ENCODE data around the gene GPR61. TPM values are rescaled to one million over a fixed set of nuclear protein-coding genes. Genes with fewer than 3 reads are reported as not detected.

GPR61 gene
- total RNA-seq, 2 experiments from 2014 or later: 0.31 TPM; not detected in 1

DNA sequence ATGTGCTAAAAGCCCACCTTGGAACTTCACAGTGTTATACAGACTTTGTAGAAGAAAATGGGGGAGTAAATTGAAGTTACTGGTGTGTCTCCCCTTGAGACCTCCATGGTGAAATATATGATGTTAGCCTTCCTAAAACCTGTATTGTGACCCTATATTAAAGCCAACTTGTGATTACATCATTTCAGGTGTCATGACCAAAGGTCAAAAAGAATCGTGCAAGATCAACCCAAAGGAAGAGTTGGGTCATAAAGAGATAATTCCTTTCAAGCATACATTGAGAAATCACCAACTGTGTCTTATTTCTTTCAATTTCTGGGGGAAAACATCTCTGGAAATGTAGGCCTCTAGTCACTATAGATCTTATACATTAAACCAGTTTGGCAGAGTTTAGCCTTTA is 45.1 kb downstream of the GPR61 start:
- no peaks in the 10 kb centered on the region for H3K4me1 Mint-ChIP-seq (ENCODE audit: low read depth)
- peaks cover 23% of the 10 kb centered on the region for H3K36me3 Mint-ChIP-seq (ENCODE audit: low read depth)

DNA sequence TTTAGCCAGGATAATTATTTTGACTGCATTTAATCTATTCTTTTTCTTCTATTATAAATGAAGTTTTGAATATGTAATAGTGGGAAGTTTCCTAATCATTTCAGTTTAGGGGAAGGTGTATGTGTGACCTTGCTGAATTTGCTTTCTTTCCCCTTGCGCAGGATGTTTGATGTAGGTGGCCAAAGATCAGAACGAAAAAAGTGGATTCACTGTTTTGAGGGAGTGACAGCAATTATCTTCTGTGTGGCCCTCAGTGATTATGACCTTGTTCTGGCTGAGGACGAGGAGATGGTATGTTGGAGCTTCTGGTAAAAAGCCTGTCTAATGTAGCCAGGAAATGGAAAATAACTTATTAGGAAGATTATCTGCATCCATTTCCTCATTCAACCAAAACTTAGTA is 46.4 kb downstream of the GPR61 start:
- no peak for DNase-seq
- Mint-ChIP-seq H3K27ac (no peak overlapping the region), H3K9me3 (no peaks in the 10 kb centered on the region), H3K27me3 (ENCODE audit: low read depth) (no peaks in the 10 kb centered on the region), H3K4me3 (no peak overlapping the region), H3K4me1 (ENCODE audit: low read depth) (no peaks in the 10 kb centered on the region), H3K36me3 (ENCODE audit: low read depth) (peaks cover 20% of the 10 kb centered on the region)
- CTCF ChIA-PET: interaction anchor here (0.6 kb wide), 1 partner anchor 187 kb away, joined by 3 read pairs; no protein-coding TSS in a partner anchor
- intact Hi-C loops (cut with micrococcal nuclease): no loop called here

More for the DNA sequence above, 45.1 kb downstream of the GPR61 start:
- no peak overlapping the region for H3K27ac Mint-ChIP-seq
- no peaks in the 10 kb centered on the region for H3K27me3 Mint-ChIP-seq (ENCODE audit: low read depth)
- CTCF ChIA-PET: no interaction called here
- H3K9me3 Mint-ChIP-seq: no peaks in the 10 kb centered on the region
- intact Hi-C loops (cut with micrococcal nuclease): no loop called here
- no peak overlapping the region for H3K4me3 Mint-ChIP-seq
- DNase-seq: no peak

DNA sequence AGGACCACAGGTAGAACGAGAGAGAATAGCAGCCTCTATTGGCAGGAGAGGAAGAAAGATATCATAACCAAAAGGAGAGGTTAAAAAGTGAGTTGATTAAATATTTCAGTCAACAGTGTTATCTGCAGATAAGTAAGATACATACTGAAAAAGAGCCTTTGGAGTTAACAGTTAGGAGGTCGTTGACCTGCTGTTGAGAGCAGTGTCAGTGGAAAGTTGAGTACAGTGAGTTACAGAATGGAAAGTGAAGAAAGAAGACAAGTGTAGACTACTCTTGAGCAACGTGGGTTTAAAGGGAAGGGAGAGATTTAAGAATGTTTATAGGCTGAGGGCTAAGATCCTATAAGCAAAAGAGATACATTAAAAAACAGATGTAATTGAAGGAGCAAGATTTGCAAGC is 49.5 kb downstream of the GPR61 start:
- CTCF ChIA-PET: no interaction called here
- Mint-ChIP-seq H3K36me3 (ENCODE audit: low read depth) (peaks cover 22% of the 10 kb centered on the region), H3K27ac (no peak overlapping the region), H3K4me3 (no peak overlapping the region), H3K27me3 (ENCODE audit: low read depth) (no peaks in the 10 kb centered on the region), H3K4me1 (ENCODE audit: low read depth) (no peaks in the 10 kb centered on the region), H3K9me3 (no peaks in the 10 kb centered on the region)
- intact Hi-C loops (cut with micrococcal nuclease): no loop called here
- DNase-seq: no peak

DNA sequence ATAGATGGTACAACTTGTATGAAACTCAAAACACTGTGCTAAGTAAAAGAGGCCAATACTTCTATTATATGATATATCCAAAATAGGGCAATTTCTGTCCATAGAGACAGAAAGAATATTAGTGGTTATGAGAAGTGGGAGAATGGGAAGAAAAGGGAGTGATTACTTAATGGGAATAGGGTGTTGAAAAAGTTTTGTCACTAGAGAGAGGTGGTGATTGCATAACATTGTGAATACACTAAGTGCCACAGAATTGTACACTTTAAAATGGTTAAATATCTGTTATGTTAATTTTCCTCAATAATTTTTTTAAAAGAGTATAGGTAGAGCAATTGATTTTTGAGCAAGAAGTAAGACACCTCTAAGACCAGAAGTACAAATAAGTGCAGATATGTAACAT is 50.0 kb downstream of the GPR61 start:
- CTCF ChIA-PET: no interaction called here
- DNase-seq: no peak
- Mint-ChIP-seq H3K4me3 (no peak overlapping the region), H3K36me3 (ENCODE audit: low read depth) (peaks cover 24% of the 10 kb centered on the region), H3K27me3 (ENCODE audit: low read depth) (no peaks in the 10 kb centered on the region), H3K4me1 (ENCODE audit: low read depth) (no peaks in the 10 kb centered on the region), H3K27ac (no peak overlapping the region), H3K9me3 (no peaks in the 10 kb centered on the region)
- intact Hi-C loops (cut with micrococcal nuclease): no loop called here

DNA sequence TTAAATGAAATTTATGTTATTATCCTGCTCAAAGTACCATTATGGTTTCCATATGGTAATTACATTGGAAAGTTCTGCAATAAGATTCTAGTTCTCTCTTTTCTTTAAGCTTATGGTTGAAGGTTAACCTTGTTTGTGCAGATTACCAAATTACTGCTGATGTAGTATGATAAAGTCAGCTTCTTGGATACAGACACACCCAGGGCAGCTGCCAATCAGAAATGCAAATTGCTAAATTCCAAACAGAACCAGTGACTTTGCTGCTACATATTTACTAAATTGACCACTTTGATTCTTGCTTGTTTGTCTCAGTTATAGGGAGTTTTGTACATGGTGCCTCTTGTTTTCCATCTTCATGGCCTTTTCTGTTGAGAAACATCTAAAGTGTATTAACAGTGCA is 53.2 kb downstream of the GPR61 start:
- Mint-ChIP-seq H3K9me3 (no peaks in the 10 kb centered on the region), H3K27me3 (ENCODE audit: low read depth) (no peaks in the 10 kb centered on the region), H3K36me3 (ENCODE audit: low read depth) (peaks cover 21% of the 10 kb centered on the region), H3K4me3 (no peak overlapping the region), H3K27ac (no peak overlapping the region), H3K4me1 (ENCODE audit: low read depth) (peaks cover 2% of the 10 kb centered on the region)
- DNase-seq: no peak
- intact Hi-C loops (cut with micrococcal nuclease): no loop called here
- CTCF ChIA-PET: no interaction called here

DNA sequence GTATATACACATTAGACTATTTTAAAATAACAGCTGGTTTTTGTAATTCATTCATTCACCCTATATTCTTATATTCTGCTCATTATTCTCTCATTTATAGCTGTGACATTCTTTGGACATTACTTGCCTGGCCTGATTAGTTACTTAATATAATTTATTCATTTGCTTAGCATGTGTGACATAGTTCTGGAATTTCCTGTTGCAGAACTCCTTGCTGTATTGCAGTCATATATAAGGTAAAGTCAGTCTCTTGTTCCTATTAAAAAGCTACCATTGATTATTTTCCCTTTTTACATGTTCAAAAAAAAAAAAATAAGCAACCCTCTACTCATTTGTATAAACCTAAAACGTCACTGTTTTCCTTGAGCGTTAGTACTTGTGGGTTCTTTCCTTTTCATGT is 55.9 kb downstream of the GPR61 start:
- no peak overlapping the region for H3K4me3 Mint-ChIP-seq
- CTCF ChIA-PET: interaction anchor here (0.5 to 1.2 kb wide), 3 partner anchors 34 to 319 kb away, joined by 3 to 4 read pairs (median 3); no protein-coding TSS in a partner anchor
- H3K36me3 Mint-ChIP-seq (ENCODE audit: low read depth): peaks cover 16% of the 10 kb centered on the region
- no peak overlapping the region for H3K27ac Mint-ChIP-seq
- no peak for DNase-seq
- no peaks in the 10 kb centered on the region for H3K27me3 Mint-ChIP-seq (ENCODE audit: low read depth)
- intact Hi-C loops (cut with micrococcal nuclease): loop anchor here (1.0 kb wide), 1 partner anchor 24 kb away; the partner anchor contains the start of genes AMPD2 and GNAT2
- peaks cover 2% of the 10 kb centered on the region for H3K4me1 Mint-ChIP-seq (ENCODE audit: low read depth)
- no peaks in the 10 kb centered on the region for H3K9me3 Mint-ChIP-seq

Other genes starting within 250 kb of the GPR61 start
- gene MYBPHL, start 232.9 kb upstream of the GPR61 start, total RNA-seq: not detected
- gene SORT1, start 142.0 kb upstream of the GPR61 start, total RNA-seq: under 1 TPM; 0.32 to 0.33 TPM
- 100 to 1,000 TPM; 181 to 202 TPM for gene PSMA5, start 113.4 kb upstream of the GPR61 start, total RNA-seq
- gene SYPL2, start 73.3 kb upstream of the GPR61 start, total RNA-seq: under 1 TPM in 1 of 2 experiments, not detected in 1; 0.05 TPM
- 10 to 100 TPM; 15.2 to 16.4 TPM for gene ATXN7L2, start 56.0 kb upstream of the GPR61 start, total RNA-seq
- 1 to 10 TPM; 6.6 to 8.5 TPM for gene CYB561D1, start 45.8 kb upstream of the GPR61 start, total RNA-seq
- 1 to 10 TPM; 1.5 to 1.7 TPM for gene AMIGO1, start 30.1 kb upstream of the GPR61 start, total RNA-seq
- 1 to 10 TPM; 8.0 to 8.5 TPM for gene GNAI3, start 8.7 kb downstream of the GPR61 start, total RNA-seq
- under 1 TPM; 0.22 to 0.50 TPM for gene GNAT2, start 79.7 kb downstream of the GPR61 start, total RNA-seq
- 10 to 100 TPM; 41.3 to 56.9 TPM for gene AMPD2, start 80.0 kb downstream of the GPR61 start, total RNA-seq
- 1 to 10 TPM; 8.8 to 9.9 TPM for gene GSTM4, start 116.2 kb downstream of the GPR61 start, total RNA-seq
- 10 to 100 TPM; 14.2 to 14.3 TPM for gene GSTM2, start 128.2 kb downstream of the GPR61 start, total RNA-seq
- not detected for gene GSTM1, start 147.9 kb downstream of the GPR61 start, total RNA-seq
- not detected for gene GSTM5, start 172.4 kb downstream of the GPR61 start, total RNA-seq
- gene GSTM3, start 201.2 kb downstream of the GPR61 start, total RNA-seq: 1 to 10 TPM; 4.7 to 4.8 TPM
- not detected for gene EPS8L3, start 224.1 kb downstream of the GPR61 start, total RNA-seq